Suprapubic skin (tissue), 3 donors: ENCODE data around the gene C10orf95.

Source experiments
- CTCF ChIP-seq, 2 donors: fragments of 200-600 bp in 1 of 2; fragments of 450-650 bp in 1 of 2; sonication (generic) in 1 of 2; IDR thresholded peaks; one replicate each; pipeline ENCODE4 v1.5.1; 2016 to 2019; ENCODE audit warnings: antibody characterized with exemption in 2 of 2, mild to moderate bottlenecking in 1 of 2, moderate library complexity in 1 of 2
- POLR2A ChIP-seq, 2 donors: fragments of 450-650 bp; IDR thresholded peaks; one replicate each; pipeline ENCODE4 v1.6.1; 2017; ENCODE audit warnings: antibody characterized with exemption in 2 of 2, mild to moderate bottlenecking in 2 of 2, moderate library complexity in 2 of 2

- no peak for TF ChIP-seq POLR2A (IDR thresholded peaks at IDR 0.05)
- TF ChIP-seq CTCF (IDR thresholded peaks at IDR 0.05) = no peak
Observed at GRCh38 chr10:102413806-102414561, 37.4 kb downstream of the C10orf95 start.
